GM21360 (cell line): Measurements from ENCODE around the gene RSAD1.

Experiments
- ATAC-seq: cut with Tn5 transposase; IDR thresholded peaks from one replicate; pipeline ENCODE4 v1.9.1; 2021; ENCODE audit warnings: mild to moderate bottlenecking, moderate library complexity; ENCODE audit not compliant: unreplicated experiment

RSAD1 gene

DNA sequence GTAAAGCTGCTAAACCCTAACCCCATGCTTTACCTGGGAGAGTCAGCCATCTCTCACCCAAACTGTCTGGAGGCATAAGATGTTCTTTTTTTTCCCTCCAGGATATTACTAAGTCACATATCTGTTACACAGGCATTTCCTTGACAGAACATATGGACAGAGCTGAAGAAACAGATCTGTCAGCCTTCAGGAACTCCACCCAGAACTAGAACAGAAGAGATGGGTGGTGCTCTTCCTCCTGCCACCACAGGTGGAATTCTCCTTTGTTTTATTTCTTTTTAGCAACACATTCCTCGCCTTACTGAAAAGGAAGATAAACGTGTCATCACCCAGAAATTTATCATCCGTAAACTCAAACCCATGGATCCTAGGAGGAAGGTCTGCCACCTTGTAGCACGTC, 38.4 kb downstream of the RSAD1 start:
- ATAC-seq, result no peak

DNA sequence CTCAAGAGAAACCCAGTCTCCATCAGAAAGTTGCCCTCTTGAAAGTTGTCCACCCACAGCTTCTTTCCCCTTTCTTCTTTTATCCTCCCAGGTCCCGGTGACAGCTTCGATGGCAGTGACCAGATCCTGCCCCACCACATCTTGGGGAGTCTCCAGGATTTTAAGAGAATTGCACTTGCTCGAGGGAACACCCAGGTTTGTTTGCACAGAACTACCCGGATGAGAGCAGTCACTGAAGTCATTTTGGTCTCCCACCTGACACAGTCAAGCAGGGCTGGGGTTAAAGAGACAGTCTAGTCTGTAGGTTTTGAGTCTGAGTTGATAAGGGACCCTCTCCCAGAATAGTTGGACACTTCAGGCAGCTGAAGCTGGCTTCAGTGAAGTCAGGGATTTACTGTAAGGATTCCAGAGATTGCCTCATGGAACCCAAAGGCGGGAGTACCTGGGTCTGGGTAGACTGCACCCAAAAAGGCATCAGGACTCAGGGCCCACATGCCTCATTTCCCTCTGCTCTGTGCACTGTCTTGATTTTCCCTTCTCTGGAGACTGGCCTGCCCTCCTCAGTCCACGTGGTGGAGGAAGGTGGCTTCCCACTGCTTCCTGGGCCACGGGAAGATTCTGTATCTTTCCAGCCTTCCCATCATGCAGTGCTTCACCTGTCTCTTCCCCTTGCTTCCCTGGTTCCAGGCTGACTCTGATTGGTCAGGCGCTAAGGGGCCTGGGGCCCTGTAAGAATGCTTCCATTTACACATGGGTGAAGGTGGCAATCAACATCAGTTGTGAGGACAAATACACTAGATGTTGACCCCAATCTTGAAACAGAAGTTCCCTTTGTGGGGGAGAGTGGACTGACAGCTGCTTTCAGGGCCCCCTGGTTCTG, 39.1 kb downstream of the RSAD1 start:
- ATAC-seq, result no peak

DNA sequence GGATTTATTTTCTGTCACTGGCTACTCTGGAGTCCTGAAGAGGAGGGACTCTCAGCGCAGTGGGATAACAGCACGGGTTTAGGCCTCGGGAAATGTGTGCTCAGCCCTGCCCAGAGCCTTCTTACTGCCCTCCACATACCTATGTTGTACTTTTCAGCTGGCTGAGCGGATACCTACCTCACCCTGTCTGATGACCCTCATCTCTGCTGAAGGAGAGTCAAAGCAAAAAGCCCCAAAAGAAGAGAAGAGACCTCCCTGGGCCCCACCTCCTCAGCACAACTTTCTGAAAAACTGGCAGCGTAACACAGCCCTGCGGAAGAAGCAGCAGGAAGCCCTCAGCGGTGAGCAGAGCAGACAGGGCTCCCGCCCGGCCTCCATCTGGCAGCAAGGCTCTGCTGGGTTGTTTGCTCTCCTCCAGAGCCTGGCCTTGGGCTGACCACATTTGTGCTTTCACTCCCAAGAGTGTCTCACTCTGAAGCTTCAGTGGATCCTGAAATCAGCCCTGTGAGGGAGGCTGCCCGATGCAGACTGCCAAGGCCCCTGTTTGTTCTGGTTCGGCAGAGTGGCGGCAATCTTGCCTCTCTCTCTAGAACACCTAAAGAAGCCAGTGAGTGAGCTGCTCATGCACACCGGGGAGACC, 39.8 kb downstream of the RSAD1 start:
- ATAC-seq, result no peak

DNA sequence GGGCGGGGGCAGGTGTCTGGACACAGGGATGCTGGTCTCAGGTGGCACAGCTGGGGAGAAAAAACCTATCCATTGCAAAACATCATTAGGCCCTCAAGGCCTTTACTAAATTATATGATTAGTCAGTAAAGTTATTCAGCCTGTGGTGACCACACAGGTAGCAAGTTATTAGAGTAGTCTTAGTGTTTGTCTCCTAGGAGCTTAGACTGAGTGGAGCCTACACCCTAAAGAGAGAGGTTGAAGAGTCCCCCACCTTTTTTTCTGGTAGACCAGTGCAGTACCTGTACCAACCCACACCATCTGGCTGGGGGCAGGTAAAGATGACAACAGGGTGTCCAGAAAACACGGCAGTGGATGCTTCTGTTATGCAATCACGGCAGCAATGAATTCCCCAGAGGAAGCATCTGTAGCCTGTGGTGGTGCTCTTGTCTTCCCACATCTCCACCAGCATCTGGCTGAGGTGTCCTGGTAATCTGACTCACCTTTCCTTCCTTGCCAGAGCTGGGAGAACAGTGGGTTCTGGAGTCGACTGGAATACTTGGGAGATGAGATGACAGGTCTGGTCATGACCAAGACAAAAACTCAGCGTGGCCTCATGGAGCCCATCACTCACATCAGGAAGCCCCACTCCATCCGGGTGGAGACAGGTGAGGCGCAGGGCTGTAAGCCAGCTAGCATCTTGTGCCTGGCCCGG, 40.6 kb downstream of the RSAD1 start:
- ATAC-seq, result no peak

DNA sequence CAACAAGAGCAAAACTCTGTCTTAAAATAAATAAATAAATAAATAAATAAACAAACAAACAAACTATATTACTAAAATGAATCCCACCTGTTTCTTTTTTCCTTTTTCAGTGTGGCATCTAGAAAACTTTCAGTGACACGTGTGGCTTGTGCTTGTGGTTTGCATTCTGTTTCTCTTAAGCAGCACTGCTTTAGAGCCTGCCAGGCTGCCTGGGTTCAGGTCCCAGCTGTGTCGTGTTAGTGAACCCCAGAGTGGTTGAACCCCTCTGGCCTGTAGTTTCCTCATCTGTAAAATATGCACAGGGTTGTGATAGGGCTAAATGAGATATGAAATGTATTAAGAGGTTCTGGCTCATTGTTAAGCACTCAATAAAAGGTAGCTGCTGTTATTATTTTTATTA, 41.8 kb downstream of the RSAD1 start:
- no peak for ATAC-seq

DNA sequence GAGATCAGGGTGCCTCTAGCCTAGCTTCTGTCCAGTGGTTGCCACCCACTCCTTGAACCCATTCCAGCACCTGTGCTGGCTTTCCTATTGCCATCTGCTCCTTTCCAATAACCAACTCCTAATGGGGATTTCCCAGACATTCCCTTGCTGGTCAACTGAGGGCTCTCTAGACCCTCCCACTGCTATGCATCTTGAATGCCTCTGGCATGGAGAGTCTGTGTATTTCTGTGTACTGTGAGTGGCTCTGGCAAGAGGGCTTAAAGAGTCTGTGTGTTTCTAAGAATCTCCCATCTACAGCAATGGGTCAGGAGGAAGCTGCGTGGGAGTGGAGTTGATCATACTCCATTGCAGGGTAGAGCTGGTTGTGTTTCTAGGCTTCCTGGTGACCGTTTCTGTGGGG, 42.9 kb downstream of the RSAD1 start:
- no peak for ATAC-seq

DNA sequence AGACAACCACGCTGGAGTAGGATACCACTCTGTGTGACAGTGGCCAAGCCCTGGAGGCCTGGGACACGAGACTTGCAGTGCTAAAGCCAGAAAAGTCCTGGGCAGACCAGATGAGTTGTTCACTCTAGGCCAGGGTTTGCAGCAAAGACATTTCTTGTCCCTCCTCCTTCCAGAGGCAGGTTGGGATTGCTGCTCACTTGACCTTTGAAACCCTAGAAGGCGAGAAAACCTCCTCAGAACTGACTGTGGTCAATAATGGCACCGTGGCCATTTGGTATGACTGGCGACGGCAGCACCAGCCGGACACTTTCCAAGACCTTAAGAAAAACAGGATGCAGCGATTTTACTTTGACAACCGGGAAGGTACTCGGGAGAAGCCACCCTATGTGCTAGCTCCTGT, 44.1 kb downstream of the RSAD1 start:
- no peak for ATAC-seq

DNA sequence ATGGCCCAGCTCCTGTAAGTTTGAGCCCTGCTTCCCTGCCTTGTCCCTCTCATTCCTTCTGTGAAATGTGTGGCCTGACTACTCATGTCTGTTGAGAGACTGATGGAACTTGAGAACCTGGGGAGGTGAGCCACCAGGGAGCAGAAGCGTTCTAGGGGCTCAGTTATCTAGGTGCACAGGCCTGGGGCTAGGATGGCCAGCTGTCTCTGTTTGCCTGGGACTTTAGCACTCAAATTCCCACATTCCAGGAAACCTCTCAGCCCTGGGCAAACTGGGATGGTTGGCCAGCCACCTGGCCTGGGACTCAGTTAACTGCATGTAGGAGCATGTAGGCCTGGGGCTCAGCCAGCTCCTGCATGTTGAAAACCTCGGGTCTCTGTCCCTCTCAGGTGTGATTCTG, 44.5 kb downstream of the RSAD1 start:
- no peak for ATAC-seq

DNA sequence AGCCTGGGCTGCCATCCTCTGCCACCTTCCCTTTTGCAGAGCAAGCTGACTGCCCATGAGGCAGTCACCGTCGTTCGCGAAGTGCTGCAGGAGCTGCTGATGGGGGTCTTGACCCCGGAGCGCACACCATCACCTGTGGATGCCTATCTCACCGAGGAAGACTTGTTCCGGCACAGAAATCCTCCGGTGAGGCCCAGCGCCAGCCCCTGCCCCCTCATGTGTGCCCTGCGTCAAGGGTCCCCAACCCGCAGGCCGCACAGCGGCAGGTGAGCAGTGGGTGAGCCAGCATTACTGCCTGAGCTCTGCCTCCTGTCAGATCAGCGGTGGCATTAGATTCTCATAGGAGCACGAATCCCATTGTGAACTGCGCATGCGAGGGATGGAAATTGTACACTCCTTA, 46.2 kb downstream of the RSAD1 start:
- no peak for ATAC-seq

DNA sequence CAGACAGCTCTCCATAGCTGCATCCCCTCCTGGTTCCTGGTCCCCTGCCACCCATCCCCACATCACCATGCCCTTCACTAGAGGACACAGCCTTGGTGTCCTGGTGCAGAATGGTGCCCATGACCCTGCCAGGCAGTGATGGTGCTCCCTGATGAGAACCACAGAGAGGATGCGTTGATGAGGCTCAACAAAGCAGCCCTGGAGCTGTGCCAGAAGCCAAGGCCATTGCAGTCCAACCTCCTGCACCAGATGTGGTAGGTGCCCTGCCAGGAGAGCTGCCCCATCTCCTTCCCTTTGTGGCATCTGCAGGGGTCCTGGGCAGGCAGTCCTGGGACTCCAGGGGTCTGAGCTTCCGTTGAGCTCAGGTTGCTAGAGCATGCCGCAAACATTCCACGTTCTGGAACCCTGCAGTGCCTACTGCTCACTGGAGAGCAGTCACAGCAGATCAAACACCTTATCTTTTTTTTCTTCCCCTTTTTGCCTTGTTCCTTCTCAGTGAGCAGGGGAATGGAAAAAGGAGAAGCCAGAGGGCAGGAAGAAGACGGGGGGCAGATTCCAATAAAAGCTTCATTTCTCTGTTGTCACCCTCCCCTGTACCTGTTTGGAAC, 48.6 kb downstream of the RSAD1 start:
- no peak for ATAC-seq

DNA sequence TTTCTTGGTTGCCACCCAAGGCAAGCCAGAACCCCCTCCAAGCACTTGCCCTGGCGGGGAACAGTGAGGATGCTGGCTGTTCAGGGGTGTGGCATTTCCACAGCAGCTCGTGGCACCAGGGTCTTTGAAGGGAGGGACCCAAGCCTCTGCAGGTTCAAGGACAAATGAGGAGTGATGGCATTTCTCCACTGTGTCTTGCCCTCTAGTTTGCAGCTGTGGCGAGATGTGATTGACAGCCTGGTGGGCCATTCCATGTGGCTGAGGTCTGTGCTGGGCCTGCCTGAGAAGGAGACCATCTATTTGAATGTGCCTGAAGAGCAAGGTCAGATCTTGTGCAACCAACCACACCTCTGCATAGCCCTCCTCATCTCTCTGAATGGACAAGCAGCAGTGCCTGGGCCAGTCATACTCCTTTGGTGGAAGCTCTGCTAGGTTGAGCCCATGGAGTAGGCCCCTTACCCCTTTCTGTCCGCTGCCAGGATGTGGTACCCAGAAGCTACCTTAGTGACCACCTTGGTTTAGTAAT, 49.4 kb downstream of the RSAD1 start:
- no peak for ATAC-seq

DNA sequence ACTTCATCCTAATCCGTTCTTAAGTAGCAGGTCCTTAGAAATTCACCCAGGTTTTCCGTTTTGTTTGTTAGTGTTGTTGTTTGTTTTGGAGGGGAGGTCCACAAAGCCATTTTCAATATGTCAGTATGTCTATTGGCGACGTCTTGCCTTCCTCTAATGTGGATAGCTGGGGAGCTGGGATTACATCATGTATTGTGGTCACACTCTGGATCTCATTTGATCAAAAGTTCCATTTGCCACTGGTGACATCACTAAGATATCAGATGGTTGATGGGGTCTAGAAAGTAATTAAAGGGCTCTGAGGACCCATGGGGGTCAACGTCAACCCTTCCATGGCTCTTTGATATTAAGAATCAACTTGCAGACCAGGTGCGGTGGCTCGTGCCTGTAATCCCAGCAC, 51.2 kb downstream of the RSAD1 start:
- ATAC-seq, result no peak

DNA sequence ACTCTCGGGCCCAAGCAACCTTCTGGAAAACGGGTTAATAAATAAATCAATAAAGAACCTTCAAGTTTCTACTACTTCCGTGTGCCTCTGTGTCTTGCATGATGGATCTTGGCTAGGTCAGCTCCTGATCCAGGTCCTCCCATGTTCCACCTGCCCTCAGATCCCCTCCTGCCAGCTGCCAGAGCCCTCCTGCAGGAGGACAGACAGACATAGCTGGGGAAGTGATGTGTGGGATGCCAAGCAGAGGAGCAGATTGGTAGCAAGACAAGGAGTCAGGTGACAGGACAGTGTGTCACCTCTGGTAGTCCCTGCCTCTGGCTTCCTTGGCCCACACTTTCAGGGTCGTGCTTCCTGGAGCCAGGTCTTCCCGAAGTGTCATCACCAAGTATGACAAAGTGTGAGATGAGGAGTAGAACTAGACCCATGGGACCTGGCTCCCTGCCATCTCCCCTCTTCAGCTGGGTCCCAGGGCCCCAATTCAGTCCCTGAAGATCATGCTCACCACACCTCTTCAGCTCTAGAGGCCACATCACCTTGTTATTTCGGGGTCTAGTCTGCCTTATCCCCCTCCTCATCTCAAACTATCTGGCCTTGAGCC, 52.9 kb downstream of the RSAD1 start:
- no peak for ATAC-seq

DNA sequence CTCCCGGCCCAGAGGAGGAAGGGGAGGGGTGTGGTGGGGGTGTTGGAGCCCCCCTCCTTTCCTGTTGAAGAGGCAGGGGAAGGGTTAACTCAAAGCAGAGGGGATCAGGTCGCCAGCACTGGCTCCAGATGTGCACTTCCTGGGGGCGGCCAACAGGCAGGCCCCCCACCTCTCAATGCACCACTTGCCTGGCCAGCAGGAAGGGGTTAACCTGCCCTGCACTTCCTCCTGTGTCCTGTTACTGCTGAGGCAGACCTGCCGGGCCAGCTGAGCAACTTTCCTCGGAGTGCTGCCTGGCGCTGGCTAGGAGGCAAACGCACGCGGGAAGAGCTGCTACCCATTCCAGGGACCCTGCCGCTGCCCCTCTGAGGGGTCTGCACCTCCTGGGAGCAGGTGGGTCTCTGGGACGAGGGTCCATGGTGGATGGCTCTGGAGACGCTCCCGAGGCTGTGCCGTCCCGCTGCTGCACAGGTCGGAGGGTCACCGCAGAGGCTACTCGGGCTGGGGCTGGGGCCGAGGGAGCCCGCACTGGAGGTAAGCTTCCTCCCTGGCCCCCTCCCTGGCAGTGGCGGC, 53.9 kb downstream of the RSAD1 start, which contains the start of gene EPN3:
Gene EPN3 (plus strand): TSS at position 284 of the 573 bp plus-strand sequence. CDS start 3,822 bp downstream, outside the sequence.
- ATAC-seq, result no peak

DNA sequence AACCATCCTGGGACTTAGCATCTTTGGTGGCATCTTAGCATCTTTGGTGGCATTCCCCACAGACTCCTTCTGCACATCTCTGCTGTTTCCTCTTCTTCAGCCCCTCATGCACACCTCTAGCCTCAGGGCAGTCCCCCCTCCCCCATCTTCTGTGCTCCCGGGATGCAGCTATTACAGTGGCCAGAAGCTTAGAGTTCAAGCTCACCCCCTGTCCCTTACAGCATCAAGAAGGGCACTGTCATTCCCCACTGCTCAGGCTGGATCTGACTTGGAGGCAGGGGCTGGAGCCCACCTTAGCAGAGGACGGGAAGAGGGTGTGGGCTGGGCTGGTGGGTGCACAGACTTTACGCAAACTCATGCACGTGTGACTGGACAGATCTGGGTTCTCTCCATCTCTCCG, 54.5 kb downstream of the RSAD1 start:
- no peak for ATAC-seq

DNA sequence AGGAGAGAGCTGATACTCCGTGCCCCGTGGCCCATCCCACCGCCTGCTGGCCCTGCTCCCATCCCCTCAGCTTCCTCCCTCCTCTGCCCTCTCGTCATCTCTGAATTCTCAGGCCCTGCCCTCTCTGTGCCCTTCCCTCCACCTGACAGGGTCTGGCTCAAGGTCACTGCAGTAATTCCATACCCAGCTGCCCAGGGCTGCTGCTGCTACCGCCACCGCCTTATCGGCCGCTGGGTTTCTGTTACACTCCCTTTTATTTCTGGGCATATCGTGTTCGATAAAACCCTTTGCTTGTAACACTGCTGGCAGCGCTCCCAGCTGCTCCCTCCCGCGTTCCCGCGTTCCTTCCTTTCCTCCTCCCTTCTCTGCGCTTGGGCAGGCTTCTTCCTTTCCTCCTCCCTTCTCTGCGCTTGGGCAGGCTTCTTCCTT, 55.1 kb downstream of the RSAD1 start:
- no peak for ATAC-seq

DNA sequence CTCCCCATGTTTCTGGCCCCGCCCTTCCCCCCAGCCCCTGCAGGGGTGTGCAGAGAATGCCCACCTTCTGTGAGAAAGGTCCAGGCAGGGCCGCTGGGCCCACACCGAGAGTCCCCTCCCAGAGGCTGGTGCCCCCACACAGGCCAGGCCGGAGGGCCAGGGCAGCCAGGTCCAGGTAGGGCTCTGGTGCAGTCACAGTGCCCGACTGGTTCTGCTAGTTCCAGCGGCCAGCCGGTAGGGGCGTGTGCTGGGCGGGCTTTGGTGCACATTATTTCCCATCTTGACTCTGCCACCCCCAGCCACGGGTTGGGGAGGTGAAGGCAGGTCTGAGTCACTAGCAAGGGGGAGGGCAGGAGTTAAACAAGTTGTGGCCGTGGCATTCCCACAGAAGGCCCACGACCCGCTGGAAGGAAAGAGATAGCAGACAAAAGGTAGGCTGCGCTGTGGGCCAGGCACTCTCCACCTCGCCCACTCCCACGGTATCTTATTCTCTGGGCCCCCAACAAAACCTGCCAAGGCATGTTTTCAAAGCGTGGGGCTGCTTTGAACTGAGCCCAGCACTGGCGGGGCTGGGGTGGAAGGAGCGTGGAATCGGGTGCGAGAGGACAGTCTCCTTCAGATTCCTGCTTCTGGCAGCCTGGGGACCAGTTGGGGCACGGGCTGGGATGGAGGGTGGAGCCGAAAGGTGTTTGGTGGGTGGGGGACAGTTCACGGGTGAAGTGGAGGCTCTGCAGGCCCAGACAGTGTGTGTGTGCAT, 55.7 kb downstream of the RSAD1 start:
- ATAC-seq, result no peak

DNA sequence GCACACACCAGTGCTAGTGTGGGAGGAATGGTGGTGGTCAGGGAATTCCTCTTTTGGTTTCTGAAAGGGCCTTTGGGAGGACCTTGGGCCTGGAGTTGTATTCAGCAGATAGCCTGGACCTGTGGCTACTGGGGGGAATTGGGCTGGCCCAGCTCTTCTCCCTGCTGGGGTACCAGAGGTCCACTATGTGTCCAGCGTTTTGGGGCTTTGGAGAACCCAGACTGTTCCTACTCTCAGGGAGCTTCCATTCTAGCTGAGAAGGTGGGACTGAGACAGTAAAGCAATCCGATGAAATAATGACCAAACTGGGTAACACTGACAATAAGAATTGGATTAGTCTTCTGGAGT, 56.3 kb downstream of the RSAD1 start:
- no peak for ATAC-seq

DNA sequence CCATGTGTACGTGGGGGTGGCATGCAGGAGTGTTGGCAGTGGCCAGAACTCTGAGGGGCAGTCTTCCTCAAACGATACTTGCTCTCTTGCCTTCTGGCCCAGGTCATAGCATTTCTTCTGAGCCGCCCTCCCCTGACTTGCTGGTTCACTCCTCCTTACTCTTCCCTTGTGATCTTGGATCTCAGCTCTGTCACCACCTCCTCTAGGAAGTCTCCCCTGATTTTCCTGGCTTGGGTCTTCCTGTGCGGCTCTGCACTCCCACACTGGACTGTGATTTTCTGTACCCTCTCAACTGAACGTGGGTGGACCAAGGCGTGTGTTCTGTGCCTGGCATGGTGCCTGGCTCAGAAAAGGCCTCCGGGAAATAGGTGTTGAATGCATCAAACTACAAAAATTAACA, 56.7 kb downstream of the RSAD1 start:
- no peak for ATAC-seq
